ENCODE data around the gene JAKMIP1. TPM values are rescaled to one million over a fixed set of nuclear protein-coding genes. Genes with fewer than 3 reads are reported as not detected.

JAKMIP1 gene
- total and polyA plus RNA-seq, 2 experiments from 2014 or later, result not detected

DNA sequence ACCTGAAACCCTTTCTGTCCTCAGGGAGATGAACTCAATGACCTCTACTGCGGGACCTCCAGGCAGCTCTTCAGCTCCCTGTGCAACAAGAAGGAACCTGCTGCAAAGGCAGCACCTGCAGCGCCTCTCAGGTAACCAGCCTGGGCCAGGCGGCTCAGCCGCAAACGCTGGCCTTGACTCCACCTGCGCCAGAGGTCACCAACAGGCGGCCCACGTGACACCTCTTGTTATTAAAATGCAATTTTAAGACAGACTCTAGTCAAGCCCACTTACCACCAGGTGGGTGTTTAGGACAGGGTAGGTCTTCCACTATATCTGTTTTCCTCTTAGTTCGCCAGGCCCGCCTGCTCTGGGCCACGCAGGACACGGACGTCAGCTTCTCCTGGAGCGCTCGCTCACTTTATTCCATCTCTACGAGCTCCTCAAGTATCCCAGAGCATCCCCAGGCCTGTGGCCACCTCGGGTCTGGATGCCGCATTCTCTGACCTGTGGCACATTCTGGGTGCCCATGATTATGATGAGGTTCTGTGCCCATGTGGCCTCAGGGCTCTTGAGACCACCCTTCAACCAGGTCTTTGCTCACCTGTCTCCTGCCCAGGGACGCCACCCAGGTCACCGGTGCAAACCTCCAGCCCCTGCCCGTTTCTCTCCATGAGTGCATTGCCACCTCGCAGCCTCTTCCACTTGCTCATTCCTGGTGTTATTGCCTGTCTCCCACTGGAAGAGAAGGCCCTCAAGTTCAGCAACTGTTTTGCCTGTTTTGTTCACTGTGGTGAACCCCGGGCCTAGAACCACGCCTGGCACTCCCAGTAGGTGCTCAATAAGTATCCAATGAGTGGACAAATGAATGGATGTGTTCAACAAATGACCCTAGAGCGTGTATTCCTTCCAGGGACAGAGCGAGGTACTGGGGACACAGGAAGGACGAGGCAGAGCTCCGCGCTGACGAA lies 32.8 kb upstream of the JAKMIP1 start:
- DNase-seq, result no peak
- H3K27ac ChIP-seq, result no peak overlapping the region
- no peaks in the 10 kb centered on the region for H3K9me2 ChIP-seq (ENCODE audit: insufficient read depth)
- H3K36me3 ChIP-seq (ENCODE audit: low read depth), result no peaks in the 10 kb centered on the region
- no peak overlapping the region for H3K9ac ChIP-seq
- in situ Hi-C loops (cut with MboI), result no loop called here
- H2AFZ ChIP-seq, result no peak overlapping the region
- peaks cover 9% of the 10 kb centered on the region for H3K27me3 ChIP-seq (replicated peaks; ENCODE audit: insufficient read depth)
- no peaks in the 10 kb centered on the region for H3K9me3 ChIP-seq (ENCODE audit: low read depth)
- no peaks in the 10 kb centered on the region for H4K20me1 ChIP-seq (ENCODE audit: insufficient read depth)
- H3K4me1 ChIP-seq (ENCODE audit: insufficient read depth), result no peaks in the 10 kb centered on the region
- H3F3A ChIP-seq (ENCODE audit: insufficient read depth), result no peaks in the 10 kb centered on the region
- H3K79me2 ChIP-seq (ENCODE audit: insufficient read depth), result no peaks in the 10 kb centered on the region
- TF ChIP-seq EZH2phosphoT487 (IDR thresholded peaks at IDR 0.05; ENCODE audit: insufficient read depth, low read depth) (no peak), EZH2 (IDR thresholded peaks at IDR 0.05; ENCODE audit: insufficient read depth, poor library complexity, severe bottlenecking) (no peak)
- 54 to 60% methylated on average over 30 of the region's 30 CpGs for WGBS, 2 experiments (ENCODE audit: low coverage in 1 of 2, low lambda C conversion rate in 2 of 2, missing lambda C conversion rate in 2 of 2)
- no peak overlapping the region for H3K4me2 ChIP-seq (ENCODE audit: unreplicated experiment)
- H3K4me3 ChIP-seq, result no peak overlapping the region

DNA sequence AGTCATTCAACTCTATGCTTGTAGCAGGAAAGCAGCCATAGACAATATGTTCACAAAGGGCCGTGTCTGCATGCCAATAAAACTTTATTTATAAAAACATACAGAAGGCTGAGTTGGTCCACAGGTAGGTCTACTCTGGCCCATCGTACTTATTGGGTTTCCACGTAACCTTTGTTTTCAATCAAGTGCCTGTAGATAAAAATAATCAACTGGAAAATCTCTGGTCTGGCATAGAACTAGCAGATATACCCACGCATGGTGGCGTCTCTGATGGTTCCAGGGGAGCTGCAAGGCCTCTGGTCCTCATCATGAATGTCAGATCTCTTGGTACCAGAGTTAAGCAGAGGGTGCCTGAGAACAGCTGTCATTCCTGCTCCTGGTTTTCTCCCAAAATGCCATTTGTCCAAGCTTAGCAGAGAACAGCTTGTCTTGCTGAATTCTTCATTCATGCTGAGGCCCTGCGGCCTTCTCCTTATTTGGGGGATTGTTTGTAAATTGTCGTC lies 31.4 kb upstream of the JAKMIP1 start:
- no peaks in the 10 kb centered on the region for H3K79me2 ChIP-seq (ENCODE audit: insufficient read depth)
- no peaks in the 10 kb centered on the region for H3F3A ChIP-seq (ENCODE audit: insufficient read depth)
- H3K9me2 ChIP-seq (ENCODE audit: insufficient read depth), result no peaks in the 10 kb centered on the region
- no peak overlapping the region for H2AFZ ChIP-seq
- H3K27ac ChIP-seq, result no peak overlapping the region
- in situ Hi-C loops (cut with MboI), result no loop called here
- WGBS, 2 experiments (ENCODE audit: low coverage in 1 of 2, low lambda C conversion rate in 2 of 2, missing lambda C conversion rate in 2 of 2), result 36 to 38% methylated on average over 7 of the region's 7 CpGs
- TF ChIP-seq EZH2phosphoT487 (IDR thresholded peaks at IDR 0.05; ENCODE audit: insufficient read depth, low read depth) (no peak), EZH2 (IDR thresholded peaks at IDR 0.05; ENCODE audit: insufficient read depth, poor library complexity, severe bottlenecking) (no peak)
- H3K4me3 ChIP-seq, result no peak overlapping the region
- no peak overlapping the region for H3K4me2 ChIP-seq (ENCODE audit: unreplicated experiment)
- no peaks in the 10 kb centered on the region for H4K20me1 ChIP-seq (ENCODE audit: insufficient read depth)
- peaks cover 5% of the 10 kb centered on the region for H3K27me3 ChIP-seq (replicated peaks; ENCODE audit: insufficient read depth)
- no peak overlapping the region for H3K9ac ChIP-seq
- DNase-seq, result no peak
- H3K4me1 ChIP-seq (ENCODE audit: insufficient read depth), result no peaks in the 10 kb centered on the region
- no peaks in the 10 kb centered on the region for H3K9me3 ChIP-seq (ENCODE audit: low read depth)
- no peaks in the 10 kb centered on the region for H3K36me3 ChIP-seq (ENCODE audit: low read depth)

DNA sequence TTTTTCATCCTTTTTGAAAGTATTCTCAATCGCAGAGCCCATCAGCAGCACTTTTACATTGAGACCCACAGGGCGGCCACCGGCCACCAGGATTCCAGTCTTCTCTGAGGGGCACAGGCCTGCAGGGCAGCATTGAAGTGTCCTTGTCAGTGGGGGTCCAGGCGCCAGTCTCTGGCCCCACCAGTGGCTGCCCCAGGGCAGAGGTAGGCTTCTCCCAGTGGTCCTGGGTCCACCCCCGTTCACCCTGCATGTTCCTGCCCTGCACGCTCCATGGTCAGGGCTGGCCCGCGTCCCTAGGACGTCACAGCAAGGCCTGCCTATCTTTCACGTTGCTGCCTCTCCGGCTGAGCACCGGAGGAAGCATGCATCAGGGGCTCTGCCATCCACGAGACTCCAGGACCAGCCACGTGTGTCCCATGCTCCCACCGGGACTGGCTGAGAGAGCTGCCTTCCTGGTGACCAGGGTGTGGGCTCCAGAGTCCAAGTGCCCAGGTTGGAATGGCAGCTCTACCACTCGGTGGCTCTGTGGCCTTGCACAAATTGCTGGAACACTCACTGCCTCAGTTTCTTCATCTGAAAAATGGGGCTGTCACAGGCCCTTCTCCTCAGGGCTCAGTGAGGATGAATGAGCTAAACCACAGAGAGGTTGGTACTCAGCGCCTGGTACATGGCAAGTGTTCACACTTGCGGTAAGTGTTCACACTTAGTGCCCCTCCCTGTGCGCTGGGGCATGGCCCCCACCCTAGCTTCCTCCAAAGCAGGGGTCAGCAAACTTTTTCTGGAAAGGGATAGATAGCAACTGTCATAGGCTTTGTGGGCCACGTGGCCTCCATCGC lies 30.7 kb upstream of the JAKMIP1 start:
- no peak overlapping the region for H3K4me3 ChIP-seq
- peaks cover 4% of the 10 kb centered on the region; the same call in 1 of the 2 replicates for H3K27me3 ChIP-seq (replicated peaks; ENCODE audit: insufficient read depth)
- DNase-seq, result no peak
- no peaks in the 10 kb centered on the region for H4K20me1 ChIP-seq (ENCODE audit: insufficient read depth)
- no peak overlapping the region for H2AFZ ChIP-seq
- H3K9me2 ChIP-seq (ENCODE audit: insufficient read depth), result no peaks in the 10 kb centered on the region
- no peaks in the 10 kb centered on the region for H3K36me3 ChIP-seq (ENCODE audit: low read depth)
- H3K4me1 ChIP-seq (ENCODE audit: insufficient read depth), result no peaks in the 10 kb centered on the region
- no peaks in the 10 kb centered on the region for H3F3A ChIP-seq (ENCODE audit: insufficient read depth)
- 61 to 62% methylated on average over 21 of the region's 21 CpGs for WGBS, 2 experiments (ENCODE audit: low coverage in 1 of 2, low lambda C conversion rate in 2 of 2, missing lambda C conversion rate in 2 of 2)
- H3K4me2 ChIP-seq (ENCODE audit: unreplicated experiment), result no peak overlapping the region
- H3K79me2 ChIP-seq (ENCODE audit: insufficient read depth), result no peaks in the 10 kb centered on the region
- TF ChIP-seq EZH2phosphoT487 (IDR thresholded peaks at IDR 0.05; ENCODE audit: insufficient read depth, low read depth) (no peak), EZH2 (IDR thresholded peaks at IDR 0.05; ENCODE audit: insufficient read depth, poor library complexity, severe bottlenecking) (no peak)
- H3K9ac ChIP-seq, result no peak overlapping the region
- in situ Hi-C loops (cut with MboI), result no loop called here
- H3K27ac ChIP-seq, result no peak overlapping the region
- H3K9me3 ChIP-seq (ENCODE audit: low read depth), result no peaks in the 10 kb centered on the region

DNA sequence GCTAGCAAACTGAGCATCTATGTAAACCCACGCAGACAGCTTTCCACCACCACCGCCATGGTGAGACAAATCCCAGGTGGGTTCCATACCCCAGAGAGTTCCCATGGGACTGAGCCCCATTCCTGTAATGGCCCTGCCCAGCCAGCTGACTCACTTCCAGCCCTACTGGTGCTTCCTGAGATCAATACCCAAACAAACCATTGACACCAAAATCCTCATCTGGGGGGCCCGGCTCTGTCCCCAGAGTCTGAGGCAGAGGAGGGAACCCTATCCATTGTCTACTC lies 30.1 kb upstream of the JAKMIP1 start:
- no peaks in the 10 kb centered on the region for H4K20me1 ChIP-seq (ENCODE audit: insufficient read depth)
- H3K27me3 ChIP-seq (replicated peaks; ENCODE audit: insufficient read depth), result peaks cover 4% of the 10 kb centered on the region; the same call in 1 of the 2 replicates
- H3K4me3 ChIP-seq, result no peak overlapping the region
- no peaks in the 10 kb centered on the region for H3K4me1 ChIP-seq (ENCODE audit: insufficient read depth)
- in situ Hi-C loops (cut with MboI), result no loop called here
- DNase-seq, result no peak
- TF ChIP-seq EZH2 (IDR thresholded peaks at IDR 0.05; ENCODE audit: insufficient read depth, poor library complexity, severe bottlenecking) (no peak), EZH2phosphoT487 (IDR thresholded peaks at IDR 0.05; ENCODE audit: insufficient read depth, low read depth) (no peak)
- H3K79me2 ChIP-seq (ENCODE audit: insufficient read depth), result no peaks in the 10 kb centered on the region
- no peak overlapping the region for H3K4me2 ChIP-seq (ENCODE audit: unreplicated experiment)
- H3F3A ChIP-seq (ENCODE audit: insufficient read depth), result no peaks in the 10 kb centered on the region
- no peaks in the 10 kb centered on the region for H3K9me2 ChIP-seq (ENCODE audit: insufficient read depth)
- 36 to 39% methylated on average over 3 of the region's 3 CpGs for WGBS, 2 experiments (ENCODE audit: low coverage in 1 of 2, low lambda C conversion rate in 2 of 2, missing lambda C conversion rate in 2 of 2)
- no peak overlapping the region for H3K9ac ChIP-seq
- no peak overlapping the region for H2AFZ ChIP-seq
- no peaks in the 10 kb centered on the region for H3K9me3 ChIP-seq (ENCODE audit: low read depth)
- no peak overlapping the region for H3K27ac ChIP-seq
- no peaks in the 10 kb centered on the region for H3K36me3 ChIP-seq (ENCODE audit: low read depth)

All from GM23248 (cell line).